ENCODE measurements around the gene ABCC8. TPM values are rescaled to one million over a fixed set of nuclear protein-coding genes. Genes with fewer than 3 reads are reported as not detected.
A peak's percentile ranks its signal among the peaks of the same experiment; 100 is the strongest.

Gene ABCC8
- total and polyA plus RNA-seq, 4 donors, result 5.5 to 33.2 (median 18.3) TPM

- Histone ChIP-seq H3K9me3 (ENCODE audit: control insufficient read depth, insufficient read depth, low read length) (no peaks in the 10 kb centered on the region), H3K27ac (ENCODE audit: low read depth, low read length) (no peak overlapping the region), H3K4me3 (ENCODE audit: low read depth, low read length) (no peak overlapping the region), H3K36me3 (ENCODE audit: control insufficient read depth, insufficient read depth, low read length) (peaks cover 7% of the 10 kb centered on the region), H3K27me3 (ENCODE audit: control insufficient read depth, insufficient read depth, low read length) (no peaks in the 10 kb centered on the region), H3K4me1 (ENCODE audit: control insufficient read depth, insufficient read depth, low read length) (peaks cover 8% of the 10 kb centered on the region)
- 89% methylated on average over 10 of the region's 18 CpGs for WGBS (ENCODE audit: insufficient coverage)
- peak in 1 of 6 donors; percentile 46 for DNase-seq (ENCODE audit: low read depth in 4 of 6, low spot score in 6 of 6)
Observed at GRCh38 chr11:17403980-17404759, 72.5 kb downstream of the ABCC8 start.

- WGBS (ENCODE audit: insufficient coverage), result 98% methylated on average over 5 of the region's 8 CpGs
- Histone ChIP-seq H3K27ac (ENCODE audit: low read depth, low read length) (no peak overlapping the region), H3K27me3 (ENCODE audit: control insufficient read depth, insufficient read depth, low read length) (no peaks in the 10 kb centered on the region), H3K9me3 (ENCODE audit: control insufficient read depth, insufficient read depth, low read length) (no peaks in the 10 kb centered on the region), H3K4me1 (ENCODE audit: control insufficient read depth, insufficient read depth, low read length) (peaks cover 8% of the 10 kb centered on the region), H3K4me3 (ENCODE audit: low read depth, low read length) (no peak overlapping the region), H3K36me3 (ENCODE audit: control insufficient read depth, insufficient read depth, low read length) (peaks cover 17% of the 10 kb centered on the region)
- no peak for DNase-seq (ENCODE audit: low read depth in 4 of 6, low spot score in 6 of 6)
Observed at GRCh38 chr11:17402486-17402885, 74.2 kb downstream of the ABCC8 start.

- no peak for DNase-seq (ENCODE audit: low read depth in 4 of 6, low spot score in 6 of 6)
- H3K27ac ChIP-seq (ENCODE audit: low read depth, low read length), result no peak overlapping the region
- H3K36me3 ChIP-seq (ENCODE audit: control insufficient read depth, insufficient read depth, low read length), result peaks cover 21% of the 10 kb centered on the region
- WGBS (ENCODE audit: insufficient coverage), result 77% methylated on average over 5 of the region's 8 CpGs
- H3K9me3 ChIP-seq (ENCODE audit: control insufficient read depth, insufficient read depth, low read length), result no peaks in the 10 kb centered on the region
- H3K4me3 ChIP-seq (ENCODE audit: low read depth, low read length), result no peak overlapping the region
- H3K27me3 ChIP-seq (ENCODE audit: control insufficient read depth, insufficient read depth, low read length), result no peaks in the 10 kb centered on the region
- H3K4me1 ChIP-seq (ENCODE audit: control insufficient read depth, insufficient read depth, low read length), result peaks cover 8% of the 10 kb centered on the region
Observed at GRCh38 chr11:17401841-17402240, 74.8 kb downstream of the ABCC8 start.

DNA sequence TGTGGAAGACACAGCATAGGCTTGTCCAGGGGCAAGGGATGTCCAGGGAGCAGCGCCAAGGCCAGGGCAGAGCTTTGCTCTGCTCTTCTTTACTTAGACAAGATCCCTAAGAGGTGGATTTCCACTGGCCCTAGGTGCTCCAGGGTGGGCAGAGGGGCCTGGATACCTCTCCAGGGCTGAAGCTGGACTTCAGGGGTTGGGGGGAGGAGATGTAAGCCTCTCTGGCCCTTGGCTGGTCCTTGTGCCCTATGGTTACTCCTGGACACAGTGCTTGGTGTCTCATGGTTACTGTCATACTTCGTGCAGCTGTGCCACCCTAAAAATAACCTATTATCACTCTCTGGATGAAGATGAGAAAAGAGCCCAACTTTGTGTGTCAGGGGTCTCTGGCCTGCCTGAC is 75.3 kb downstream of the ABCC8 start:
- no peak overlapping the region for H3K4me3 ChIP-seq (ENCODE audit: low read depth, low read length)

GRCh38 chr11:17400048-17400775 is 76.4 kb downstream of the ABCC8 start:
- no peak overlapping the region for H3K4me3 ChIP-seq (ENCODE audit: low read depth, low read length)
- WGBS (ENCODE audit: insufficient coverage), result 93% methylated on average over 18 of the region's 19 CpGs

More for the DNA sequence above, 75.3 kb downstream of the ABCC8 start:
- Histone ChIP-seq H3K9me3 (ENCODE audit: control insufficient read depth, insufficient read depth, low read length) (no peaks in the 10 kb centered on the region), H3K36me3 (ENCODE audit: control insufficient read depth, insufficient read depth, low read length) (peaks cover 22% of the 10 kb centered on the region), H3K4me1 (ENCODE audit: control insufficient read depth, insufficient read depth, low read length) (peaks cover 8% of the 10 kb centered on the region), H3K27me3 (ENCODE audit: control insufficient read depth, insufficient read depth, low read length) (no peaks in the 10 kb centered on the region), H3K27ac (ENCODE audit: low read depth, low read length) (no peak overlapping the region)
- no peak for DNase-seq (ENCODE audit: low read depth in 4 of 6, low spot score in 6 of 6)
- WGBS (ENCODE audit: insufficient coverage), result 64% methylated on average over 2 of the region's 2 CpGs

GRCh38 chr11:17399236-17399635 is 77.4 kb downstream of the ABCC8 start:
- Histone ChIP-seq H3K9me3 (ENCODE audit: control insufficient read depth, insufficient read depth, low read length) (no peaks in the 10 kb centered on the region), H3K27me3 (ENCODE audit: control insufficient read depth, insufficient read depth, low read length) (no peaks in the 10 kb centered on the region), H3K36me3 (ENCODE audit: control insufficient read depth, insufficient read depth, low read length) (peaks cover 42% of the 10 kb centered on the region), H3K4me3 (ENCODE audit: low read depth, low read length) (no peak overlapping the region), H3K27ac (ENCODE audit: low read depth, low read length) (no peak overlapping the region), H3K4me1 (ENCODE audit: control insufficient read depth, insufficient read depth, low read length) (no peaks in the 10 kb centered on the region)
- DNase-seq (ENCODE audit: low read depth in 4 of 6, low spot score in 6 of 6), result no peak

More at GRCh38 chr11:17400048-17400775, 76.4 kb downstream of the ABCC8 start:
- DNase-seq (ENCODE audit: low read depth in 4 of 6, low spot score in 6 of 6), result no peak
- no peaks in the 10 kb centered on the region for H3K27me3 ChIP-seq (ENCODE audit: control insufficient read depth, insufficient read depth, low read length)
- H3K4me1 ChIP-seq (ENCODE audit: control insufficient read depth, insufficient read depth, low read length), result peaks cover 1% of the 10 kb centered on the region
- H3K27ac ChIP-seq (ENCODE audit: low read depth, low read length), result no peak overlapping the region
- no peaks in the 10 kb centered on the region for H3K9me3 ChIP-seq (ENCODE audit: control insufficient read depth, insufficient read depth, low read length)
- H3K36me3 ChIP-seq (ENCODE audit: control insufficient read depth, insufficient read depth, low read length), result peaks cover 33% of the 10 kb centered on the region

- DNase-seq (ENCODE audit: low read depth in 4 of 6, low spot score in 6 of 6), result no peak
- Histone ChIP-seq H3K4me3 (ENCODE audit: low read depth, low read length) (no peak overlapping the region), H3K36me3 (ENCODE audit: control insufficient read depth, insufficient read depth, low read length) (peaks cover 57% of the 10 kb centered on the region), H3K4me1 (ENCODE audit: control insufficient read depth, insufficient read depth, low read length) (no peaks in the 10 kb centered on the region), H3K27me3 (ENCODE audit: control insufficient read depth, insufficient read depth, low read length) (no peaks in the 10 kb centered on the region), H3K9me3 (ENCODE audit: control insufficient read depth, insufficient read depth, low read length) (no peaks in the 10 kb centered on the region), H3K27ac (ENCODE audit: low read depth, low read length) (no peak overlapping the region)
- WGBS (ENCODE audit: insufficient coverage), result 90% methylated on average over 7 of the region's 14 CpGs
Observed at GRCh38 chr11:17397311-17398002, 79.2 kb downstream of the ABCC8 start.

GRCh38 chr11:17396598-17397310 is 79.9 kb downstream of the ABCC8 start:
- Histone ChIP-seq H3K27me3 (ENCODE audit: control insufficient read depth, insufficient read depth, low read length) (no peaks in the 10 kb centered on the region), H3K4me1 (ENCODE audit: control insufficient read depth, insufficient read depth, low read length) (no peaks in the 10 kb centered on the region), H3K4me3 (ENCODE audit: low read depth, low read length) (no peak overlapping the region), H3K9me3 (ENCODE audit: control insufficient read depth, insufficient read depth, low read length) (no peaks in the 10 kb centered on the region), H3K27ac (ENCODE audit: low read depth, low read length) (no peak overlapping the region), H3K36me3 (ENCODE audit: control insufficient read depth, insufficient read depth, low read length) (peaks cover 57% of the 10 kb centered on the region)
- 96% methylated on average over 19 of the region's 22 CpGs for WGBS (ENCODE audit: insufficient coverage)
- DNase-seq (ENCODE audit: low read depth in 4 of 6, low spot score in 6 of 6), result no peak

DNA sequence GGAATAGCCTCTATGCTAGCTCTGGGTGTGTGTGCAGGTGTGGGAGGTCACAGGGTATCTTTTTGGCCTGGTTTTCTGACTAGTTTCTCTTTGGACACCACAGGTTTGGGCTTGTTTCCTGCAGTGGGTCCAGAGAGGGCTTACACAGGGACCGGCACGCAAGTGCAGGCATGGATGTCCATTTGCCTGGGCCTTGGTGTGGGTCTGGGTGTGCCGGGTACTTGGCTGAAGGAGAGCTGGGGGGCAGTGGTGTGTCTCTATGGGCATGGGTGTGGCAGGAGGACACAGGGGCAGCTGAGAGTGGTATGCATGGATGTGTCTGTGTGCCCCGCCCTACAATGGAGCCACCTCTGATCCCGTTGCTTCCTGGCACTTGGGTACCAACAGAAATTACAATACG is 80.7 kb downstream of the ABCC8 start:
- no peaks in the 10 kb centered on the region for H3K27me3 ChIP-seq (ENCODE audit: control insufficient read depth, insufficient read depth, low read length)
- DNase-seq (ENCODE audit: low read depth in 4 of 6, low spot score in 6 of 6), result no peak
- no peaks in the 10 kb centered on the region for H3K9me3 ChIP-seq (ENCODE audit: control insufficient read depth, insufficient read depth, low read length)
- H3K4me1 ChIP-seq (ENCODE audit: control insufficient read depth, insufficient read depth, low read length), result no peaks in the 10 kb centered on the region
- H3K4me3 ChIP-seq (ENCODE audit: low read depth, low read length), result no peak overlapping the region
- H3K27ac ChIP-seq (ENCODE audit: low read depth, low read length), result no peak overlapping the region
- 94% methylated on average over 6 of the region's 6 CpGs for WGBS (ENCODE audit: insufficient coverage)
- peaks cover 57% of the 10 kb centered on the region for H3K36me3 ChIP-seq (ENCODE audit: control insufficient read depth, insufficient read depth, low read length)

Measured in spinal cord (tissue), 10 donors.